ENCODE data around the gene ZNF296.
A peak's percentile ranks its signal among the peaks of the same experiment; 100 is the strongest.

The ZNF296 gene

GRCh38 chr19:45051929-45052579 lies 24.2 kb downstream of the ZNF296 start:
- no peak for DNase-seq

GRCh38 chr19:45050036-45050435 lies 26.2 kb downstream of the ZNF296 start:
- no peak for DNase-seq

GRCh38 chr19:45049073-45049736 lies 27.1 kb downstream of the ZNF296 start:
- DNase-seq, result no peak

DNA sequence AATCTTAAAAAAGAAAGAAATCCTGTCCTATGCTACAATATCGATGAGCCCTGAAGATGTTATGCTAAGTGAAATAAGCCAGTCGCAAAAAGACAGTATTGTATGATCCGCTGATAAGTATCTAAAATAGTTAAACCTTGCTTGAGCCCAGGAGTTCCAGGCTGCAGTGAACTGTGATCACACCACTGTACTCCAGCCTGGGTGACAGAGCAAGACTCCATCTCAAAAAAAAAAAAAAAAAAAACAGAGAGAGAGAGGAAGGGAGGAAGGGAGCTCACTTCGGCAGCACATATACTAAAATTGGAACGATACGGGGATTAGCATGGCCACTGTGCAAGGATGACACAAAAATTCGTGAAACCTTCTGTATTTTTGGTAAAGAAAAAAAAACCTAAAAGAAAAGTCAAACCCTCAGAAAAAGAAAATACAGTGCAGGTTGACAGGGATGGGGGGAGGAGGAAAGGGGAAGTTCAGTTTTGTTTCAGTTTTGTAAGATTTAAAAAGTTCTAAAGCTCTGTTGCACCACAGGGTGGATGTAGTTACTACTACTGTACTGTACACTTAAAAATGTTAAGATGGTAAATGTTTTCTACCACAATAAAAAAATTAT lies 29.0 kb downstream of the ZNF296 start:
- DNase-seq, result no peak

GRCh38 chr19:45046355-45046754 lies 29.9 kb downstream of the ZNF296 start:
- DNase-seq, result no peak

GRCh38 chr19:45045671-45046353 lies 30.5 kb downstream of the ZNF296 start:
- no peak for DNase-seq

DNA sequence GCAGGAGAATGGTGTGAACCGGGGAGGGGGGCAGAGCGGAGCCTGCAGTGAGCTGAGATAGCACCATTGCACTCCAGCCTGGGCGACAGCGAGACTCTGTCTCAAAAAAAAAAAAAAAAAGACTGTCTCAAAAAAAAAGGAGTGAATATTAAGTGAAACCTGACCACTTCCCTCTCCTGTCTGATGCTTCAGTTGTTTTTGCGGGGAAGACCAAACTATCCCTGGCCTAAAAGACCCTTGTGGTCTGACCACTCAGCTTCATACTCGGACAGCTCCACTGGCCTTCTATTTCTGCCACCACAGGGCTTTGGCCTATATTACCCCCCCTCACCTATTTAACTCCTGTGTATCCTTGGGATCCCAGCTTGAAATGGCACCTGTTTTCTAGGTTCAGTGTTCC lies 35.2 kb downstream of the ZNF296 start:
- no peak for DNase-seq

- DNase-seq, result no peak
Measured at GRCh38 chr19:45040059-45040771, 36.1 kb downstream of the ZNF296 start.

DNA sequence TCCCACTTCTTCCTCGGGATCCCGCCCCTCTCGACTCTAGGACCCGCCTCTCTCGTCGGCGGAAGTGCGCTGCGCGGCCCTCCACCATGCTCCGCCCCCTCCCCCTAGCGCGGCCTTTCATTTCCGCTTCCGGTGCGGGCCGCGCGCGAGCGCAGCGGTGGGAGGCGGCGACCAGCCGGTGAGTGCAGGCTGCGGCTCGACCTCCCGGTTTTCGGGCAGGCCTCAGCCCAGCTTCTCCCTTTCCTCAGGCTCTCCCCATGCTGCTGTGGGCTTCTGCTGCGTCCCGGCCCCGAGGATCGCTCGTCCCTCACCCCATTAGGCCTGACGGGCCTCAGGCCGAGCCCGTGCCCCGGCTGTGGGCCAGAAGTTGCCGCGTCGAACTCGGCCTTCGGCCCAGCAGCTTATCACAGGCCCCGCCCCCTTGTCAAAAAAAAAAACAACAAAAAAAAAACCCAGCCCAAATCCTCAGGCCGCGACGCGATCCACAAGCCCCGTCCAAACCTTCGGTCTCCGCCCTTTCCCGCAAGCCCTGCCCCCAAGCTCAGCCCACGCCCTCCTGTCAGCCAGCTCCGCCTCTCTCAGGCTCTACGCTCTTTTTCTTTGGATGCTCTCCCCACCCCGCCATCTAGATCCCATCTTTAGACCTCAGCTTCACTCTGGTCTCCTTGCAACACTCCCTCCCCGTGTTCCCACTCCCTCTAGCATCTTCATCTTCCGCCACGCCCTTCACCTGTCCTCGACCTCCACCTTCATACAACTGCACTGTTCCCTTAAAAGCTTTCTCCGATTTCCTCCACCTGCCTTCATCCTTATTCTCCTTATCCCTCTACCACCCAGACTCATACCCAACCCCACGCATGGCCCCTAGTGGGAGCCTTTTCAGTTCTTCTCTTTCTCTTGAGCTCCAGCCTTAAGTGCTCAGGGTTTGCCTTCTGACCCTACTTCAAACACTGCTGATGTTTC lies 37.1 kb downstream of the ZNF296 start, which contains the start of gene CLASRP:
Gene CLASRP (plus strand): TSS at position 115 of the 963 bp plus-strand sequence. CDS start 1,168 bp downstream, outside the sequence.
- peak; percentile 95 for DNase-seq

GRCh38 chr19:45037393-45038169 lies 38.7 kb downstream of the ZNF296 start:
- DNase-seq, result no peak

DNA sequence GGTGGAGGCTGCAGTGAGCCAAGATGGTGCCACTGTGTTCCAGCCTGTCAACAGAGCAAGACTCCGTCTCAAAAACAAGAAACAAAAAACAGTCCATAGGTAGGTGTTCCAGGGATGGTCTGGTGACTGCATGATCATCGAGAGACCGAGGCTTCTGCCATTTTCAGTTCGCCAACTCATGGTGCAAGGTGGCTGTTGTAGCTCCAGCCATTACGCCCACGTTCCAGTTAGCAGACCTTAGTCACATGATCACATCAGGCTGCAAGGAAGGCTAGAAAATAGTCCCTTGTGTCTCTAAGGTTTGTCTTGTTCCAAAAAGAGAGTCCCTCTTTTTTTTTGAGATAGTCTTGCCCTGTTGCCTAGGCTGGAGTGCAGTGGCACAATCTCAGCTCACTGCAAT lies 40.5 kb downstream of the ZNF296 start:
- no peak for DNase-seq

DNA sequence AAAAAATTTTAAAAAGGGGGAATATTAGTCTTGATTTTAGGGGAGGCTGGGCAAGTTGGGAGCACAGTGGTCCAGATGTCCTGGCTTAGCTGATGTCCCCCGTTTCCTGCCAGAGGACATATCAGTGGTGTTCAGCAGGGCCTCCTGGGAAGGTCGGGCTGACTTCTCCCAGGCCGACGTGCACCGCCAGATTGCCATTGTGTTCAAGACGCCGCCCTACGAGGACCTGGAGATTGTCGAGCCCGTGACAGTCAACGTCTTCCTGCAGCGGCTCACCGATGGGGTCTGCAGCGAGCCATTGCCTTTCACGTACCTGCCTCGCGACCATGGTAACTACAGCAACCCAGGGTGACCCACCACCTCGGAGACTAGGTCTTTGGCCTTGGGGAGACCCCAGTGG lies 43.9 kb downstream of the ZNF296 start:
- DNase-seq, result no peak

DNA sequence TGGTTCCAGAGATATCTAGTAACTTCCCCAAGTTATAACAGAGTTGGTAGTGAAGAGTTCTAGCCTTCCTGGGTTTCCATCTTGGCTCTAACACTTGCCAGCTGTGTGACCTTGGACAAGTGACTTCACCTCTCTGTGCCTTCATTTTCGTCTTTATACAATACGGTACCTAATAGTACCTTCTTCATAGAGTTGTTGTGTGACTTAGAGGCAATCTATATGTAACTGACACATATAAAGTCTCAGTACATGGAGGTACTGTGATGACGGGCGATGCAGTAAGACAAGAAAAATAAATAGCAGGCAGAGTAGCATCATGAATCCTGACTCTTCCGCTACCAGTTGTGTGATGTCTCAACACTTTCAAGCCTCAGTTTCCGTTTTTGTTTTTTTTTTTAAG lies 45.5 kb downstream of the ZNF296 start:
- no peak for DNase-seq

GRCh38 chr19:45027371-45027770 lies 48.9 kb downstream of the ZNF296 start:
- DNase-seq, result peak; percentile 30

- no peak for DNase-seq
Measured at GRCh38 chr19:45025264-45025663, 51.0 kb downstream of the ZNF296 start.

DNA sequence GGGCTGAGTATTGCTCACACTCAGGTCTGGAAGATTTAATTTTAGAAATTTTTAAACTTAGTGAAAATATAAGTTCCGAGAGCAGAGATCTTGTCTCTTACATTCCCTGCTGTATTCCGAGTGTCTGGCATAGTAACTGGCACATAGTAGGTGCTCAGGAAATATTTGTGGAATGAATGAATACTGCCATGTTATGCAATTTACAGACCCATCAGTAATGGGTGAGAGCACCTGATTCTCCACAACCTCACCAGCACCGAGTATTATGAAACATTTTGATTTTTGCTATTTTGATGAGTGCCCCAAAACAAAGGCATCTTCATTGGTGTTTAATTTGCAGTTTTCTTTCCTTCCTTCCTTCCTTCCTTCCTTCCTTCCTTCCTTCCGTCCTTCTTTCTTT lies 53.2 kb downstream of the ZNF296 start:
- DNase-seq, result no peak

- DNase-seq, result no peak
Measured at GRCh38 chr19:45021971-45022370, 54.3 kb downstream of the ZNF296 start.
